Body of pancreas (tissue), 4 donors: ENCODE results near the gene ADGRF4.

Experiments used
- CTCF ChIP-seq, 7 experiments: fragments of 450-650 bp in 4 of 7; fragments of 200-600 bp in 3 of 7; sonication (generic) in 3 of 7; IDR thresholded peaks; one replicate each; pipeline ENCODE4 v1.5.1; 2016 to 2019; ENCODE audit warnings: antibody characterized with exemption in 7 of 7
- POLR2A ChIP-seq, 3 donors: fragments of 450-650 bp; IDR thresholded peaks; one replicate each; pipeline ENCODE4 v1.6.1; 2016; ENCODE audit warnings: antibody characterized with exemption in 3 of 3, mild to moderate bottlenecking in 2 of 3

GRCh38 chr6:47733879-47734558 is 35.6 kb downstream of the ADGRF4 start:
- TF ChIP-seq CTCF (IDR thresholded peaks at IDR 0.05), result peak in 6 of 7 experiments; percentile 21 to 61 (median 48)
- no peak for TF ChIP-seq POLR2A (IDR thresholded peaks at IDR 0.05)
